ENCODE results near the gene MFN2. TPM values are rescaled to one million over a fixed set of nuclear protein-coding genes. Genes with fewer than 3 reads are reported as not detected.

MFN2 gene
- total and polyA plus RNA-seq, 4 donors = 26.7 to 70.8 (median 39.9) TPM

GRCh38 chr1:12003762-12004161 is 23.5 kb downstream of the MFN2 start:
- peaks cover 0 to 4% (median 0%) of the 10 kb centered on the region in 5 donors for H3K4me1 ChIP-seq (ENCODE audit: control insufficient read depth in 5 of 5, insufficient read depth in 5 of 5, low read length in 5 of 5)
- no peak for DNase-seq
- H3K27me3 ChIP-seq (ENCODE audit: control insufficient read depth in 3 of 3, insufficient read depth in 3 of 3, low read length in 2 of 3) = no peaks in the 10 kb centered on the region
- peaks cover 0 to 1% (median 0%) of the 10 kb centered on the region in 4 donors for H3K9me3 ChIP-seq (ENCODE audit: control insufficient read depth in 4 of 4, insufficient read depth in 3 of 4, low read length in 3 of 4)
- H3K36me3 ChIP-seq (ENCODE audit: control insufficient read depth in 4 of 4, insufficient read depth in 4 of 4, low read length in 4 of 4) = peaks cover 41 to 67% (median 49%) of the 10 kb centered on the region in 4 donors
- TF ChIP-seq, protein P1, sequence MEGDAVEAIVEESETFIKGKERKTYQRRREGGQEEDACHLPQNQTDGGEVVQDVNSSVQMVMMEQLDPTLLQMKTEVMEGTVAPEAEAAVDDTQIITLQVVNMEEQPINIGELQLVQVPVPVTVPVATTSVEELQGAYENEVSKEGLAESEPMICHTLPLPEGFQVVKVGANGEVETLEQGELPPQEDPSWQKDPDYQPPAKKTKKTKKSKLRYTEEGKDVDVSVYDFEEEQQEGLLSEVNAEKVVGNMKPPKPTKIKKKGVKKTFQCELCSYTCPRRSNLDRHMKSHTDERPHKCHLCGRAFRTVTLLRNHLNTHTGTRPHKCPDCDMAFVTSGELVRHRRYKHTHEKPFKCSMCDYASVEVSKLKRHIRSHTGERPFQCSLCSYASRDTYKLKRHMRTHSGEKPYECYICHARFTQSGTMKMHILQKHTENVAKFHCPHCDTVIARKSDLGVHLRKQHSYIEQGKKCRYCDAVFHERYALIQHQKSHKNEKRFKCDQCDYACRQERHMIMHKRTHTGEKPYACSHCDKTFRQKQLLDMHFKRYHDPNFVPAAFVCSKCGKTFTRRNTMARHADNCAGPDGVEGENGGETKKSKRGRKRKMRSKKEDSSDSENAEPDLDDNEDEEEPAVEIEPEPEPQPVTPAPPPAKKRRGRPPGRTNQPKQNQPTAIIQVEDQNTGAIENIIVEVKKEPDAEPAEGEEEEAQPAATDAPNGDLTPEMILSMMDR (IDR thresholded peaks at IDR 0.05; ENCODE audit: control extremely low read depth, extremely low read depth) = no peak
- H3K9ac ChIP-seq (ENCODE audit: insufficient read depth in 1 of 2, low read length in 2 of 2) = no peak overlapping the region
- WGBS, 2 donors = 96 to 97% methylated on average over 12 of the region's 12 CpGs
- no peak for ATAC-seq (ENCODE audit: insufficient read depth, low FRiP score)
- H3K27ac ChIP-seq (ENCODE audit: low read depth in 1 of 2, low read length in 1 of 2) = no peak overlapping the region
- H3K4me3 ChIP-seq = no peak overlapping the region

DNA sequence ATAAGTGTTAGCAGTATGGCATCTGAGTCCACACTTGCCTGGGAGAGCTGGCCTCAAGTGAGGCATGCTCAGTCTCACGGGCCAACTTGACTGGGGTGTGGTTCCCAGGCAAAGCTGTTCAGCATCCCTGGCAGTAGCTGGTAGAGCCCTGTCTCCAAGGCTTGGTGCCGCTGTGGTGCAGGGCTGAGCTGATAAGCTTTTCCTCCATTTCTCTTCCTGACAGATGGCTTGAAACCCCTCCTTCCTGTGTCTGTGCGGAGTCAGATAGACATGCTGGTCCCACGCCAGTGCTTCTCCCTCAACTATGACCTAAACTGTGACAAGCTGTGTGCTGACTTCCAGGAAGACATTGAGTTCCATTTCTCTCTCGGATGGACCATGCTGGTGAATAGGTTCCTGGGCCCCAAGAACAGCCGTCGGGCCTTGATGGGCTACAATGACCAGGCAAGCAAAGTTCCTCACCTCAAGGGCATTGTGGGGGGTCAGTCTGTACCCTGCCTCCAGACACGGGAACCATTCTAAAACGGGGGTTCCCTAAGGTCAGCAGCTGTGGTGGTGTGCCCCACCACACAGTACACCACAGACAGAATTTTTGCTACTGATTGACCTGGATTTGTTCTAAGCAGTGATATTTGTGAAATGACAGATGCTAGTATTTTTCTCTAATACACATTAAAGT is 25.4 kb downstream of the MFN2 start:
- no peak for ATAC-seq (ENCODE audit: insufficient read depth, low FRiP score)
- Histone ChIP-seq H3K4me1 (ENCODE audit: control insufficient read depth in 5 of 5, insufficient read depth in 5 of 5, low read length in 5 of 5) (peaks cover 0 to 4% (median 0%) of the 10 kb centered on the region in 5 donors), H3K9ac (ENCODE audit: insufficient read depth in 1 of 2, low read length in 2 of 2) (no peak overlapping the region), H3K9me3 (ENCODE audit: control insufficient read depth in 4 of 4, insufficient read depth in 3 of 4, low read length in 3 of 4) (peaks cover 0 to 1% (median 0%) of the 10 kb centered on the region in 4 donors), H3K4me3 (no peak overlapping the region), H3K27me3 (ENCODE audit: control insufficient read depth in 3 of 3, insufficient read depth in 3 of 3, low read length in 2 of 3) (no peaks in the 10 kb centered on the region), H3K27ac (ENCODE audit: low read depth in 1 of 2, low read length in 1 of 2) (no peak overlapping the region), H3K36me3 (ENCODE audit: control insufficient read depth in 4 of 4, insufficient read depth in 4 of 4, low read length in 4 of 4) (peaks cover 41 to 72% (median 52%) of the 10 kb centered on the region in 4 donors)
- DNase-seq = no peak
- WGBS, 2 donors = 83 to 91% methylated on average over 9 of the region's 9 CpGs
- TF ChIP-seq, protein P1 (IDR thresholded peaks at IDR 0.05; ENCODE audit: control extremely low read depth, extremely low read depth) = no peak

GRCh38 chr1:12006167-12006921 is 26.1 kb downstream of the MFN2 start:
- H3K9ac ChIP-seq (ENCODE audit: insufficient read depth in 1 of 2, low read length in 2 of 2) = no peak overlapping the region
- H3K36me3 ChIP-seq (ENCODE audit: control insufficient read depth in 4 of 4, insufficient read depth in 4 of 4, low read length in 4 of 4) = peaks cover 40 to 76% (median 54%) of the 10 kb centered on the region in 4 donors
- TF ChIP-seq, protein P1 (IDR thresholded peaks at IDR 0.05; ENCODE audit: control extremely low read depth, extremely low read depth) = no peak
- peaks cover 0 to 4% (median 0%) of the 10 kb centered on the region in 5 donors for H3K4me1 ChIP-seq (ENCODE audit: control insufficient read depth in 5 of 5, insufficient read depth in 5 of 5, low read length in 5 of 5)
- ATAC-seq (ENCODE audit: insufficient read depth, low FRiP score) (no peak), DNase-seq (no peak)
- H3K27ac ChIP-seq (ENCODE audit: low read depth in 1 of 2, low read length in 1 of 2) = no peak overlapping the region
- no peak overlapping the region for H3K4me3 ChIP-seq
- 87 to 89% methylated on average over 17 of the region's 17 CpGs for WGBS, 2 donors
- H3K27me3 ChIP-seq (ENCODE audit: control insufficient read depth in 3 of 3, insufficient read depth in 3 of 3, low read length in 2 of 3) = no peaks in the 10 kb centered on the region
- H3K9me3 ChIP-seq (ENCODE audit: control insufficient read depth in 4 of 4, insufficient read depth in 3 of 4, low read length in 3 of 4) = peaks cover 0 to under 1% (median 0%) of the 10 kb centered on the region in 4 donors
